HL-60/S4 (cell line): ENCODE data around the gene TTBK1.
"Not testable (repeated sequence)": the region's sequence is repeated elsewhere in the genome, so short reads cannot be mapped to it uniquely, and the experiment has no call there.

ENCODE experiments used
- in situ Hi-C: fragments of 300-500 bp; cut with MboI; formaldehyde crosslinking; loops from 2 replicates; pipeline ENCODE4 v1.14.3; 2022; ENCODE audit warnings: low sequenced_read_pairs

TTBK1 gene

DNA sequence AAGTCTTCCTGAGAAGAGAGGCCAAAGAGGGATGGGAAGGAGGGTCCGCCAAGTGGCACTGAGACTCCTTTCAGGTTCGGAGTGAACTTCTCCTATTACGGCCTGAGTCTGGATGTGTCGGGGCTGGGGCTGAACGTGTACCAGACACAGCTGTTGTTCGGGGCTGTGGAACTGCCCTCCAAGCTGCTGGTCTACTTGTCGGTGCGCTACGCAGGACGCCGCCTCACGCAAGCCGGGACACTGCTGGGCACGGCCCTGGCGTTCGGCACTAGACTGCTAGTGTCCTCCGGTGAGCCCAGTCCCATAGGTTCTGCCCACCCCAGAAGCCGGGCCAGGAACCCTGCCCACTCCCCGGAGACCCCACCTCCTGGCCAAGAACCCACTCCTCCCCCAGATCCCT, 58.8 kb downstream of the TTBK1 start:
- in situ Hi-C loops, result no loop called here

DNA sequence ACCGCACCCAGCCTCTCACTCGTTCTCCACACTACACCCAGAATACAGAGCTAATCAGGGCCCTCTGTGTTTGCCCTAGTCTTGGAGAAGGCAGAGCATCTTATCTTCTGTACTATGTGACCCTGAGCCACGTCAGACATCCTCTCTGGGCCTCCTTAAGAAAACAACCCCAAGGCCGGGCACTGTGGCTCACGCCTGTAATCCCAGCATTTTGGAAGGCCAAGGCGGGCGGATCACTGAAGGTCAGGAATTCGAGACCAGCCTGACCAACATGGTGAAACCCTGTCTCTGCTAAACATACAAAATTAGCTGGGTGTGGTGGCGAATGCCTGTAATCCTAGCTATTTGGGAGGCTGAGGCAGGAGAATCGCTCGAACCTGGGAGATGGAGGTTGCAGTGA, 59.7 kb downstream of the TTBK1 start:
- in situ Hi-C loops, result not testable (repeated sequence)

DNA sequence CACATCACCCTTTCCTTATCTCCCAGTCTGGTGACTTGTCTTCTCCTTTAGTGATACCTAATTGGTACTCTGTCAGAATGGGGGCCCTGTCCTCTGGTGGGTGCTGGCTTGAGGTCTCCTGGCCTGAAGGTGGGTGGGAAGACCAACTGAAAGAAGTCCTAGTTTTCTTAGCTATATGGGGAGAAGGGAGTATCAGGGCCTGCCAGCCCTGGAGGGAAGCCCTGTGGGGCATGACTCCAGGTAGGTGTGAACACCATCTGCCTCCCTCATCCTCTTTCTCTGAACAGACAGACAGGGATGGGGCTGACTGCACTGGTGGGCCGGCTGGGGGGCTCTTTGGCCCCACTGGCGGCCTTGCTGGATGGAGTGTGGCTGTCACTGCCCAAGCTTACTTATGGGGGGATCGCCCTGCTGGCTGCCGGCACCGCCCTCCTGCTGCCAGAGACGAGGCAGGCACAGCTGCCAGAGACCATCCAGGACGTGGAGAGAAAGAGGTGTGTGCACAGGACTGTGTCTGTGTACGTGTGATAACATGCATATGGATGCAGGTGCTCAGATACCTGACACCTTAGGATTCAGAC, 60.6 kb downstream of the TTBK1 start:
- in situ Hi-C loops, result no loop called here

DNA sequence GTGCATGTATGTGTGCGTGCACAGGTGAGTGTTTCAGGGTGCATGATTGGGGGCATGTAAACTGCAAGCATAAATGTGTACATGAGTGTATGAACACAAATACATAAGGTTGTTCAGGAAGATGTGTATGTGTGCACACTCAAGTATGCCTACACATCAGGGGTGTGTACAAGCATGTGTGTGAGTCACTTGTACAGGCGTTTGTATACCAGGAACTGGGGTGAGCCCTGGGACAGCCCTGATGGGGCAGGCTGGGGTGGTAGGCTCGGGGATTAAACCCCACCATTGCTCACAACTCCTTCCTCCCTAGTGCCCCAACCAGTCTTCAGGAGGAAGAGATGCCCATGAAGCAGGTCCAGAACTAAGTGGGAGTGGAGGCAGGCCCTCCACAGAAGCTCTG, 61.1 kb downstream of the TTBK1 start:
- in situ Hi-C loops, result no loop called here

DNA sequence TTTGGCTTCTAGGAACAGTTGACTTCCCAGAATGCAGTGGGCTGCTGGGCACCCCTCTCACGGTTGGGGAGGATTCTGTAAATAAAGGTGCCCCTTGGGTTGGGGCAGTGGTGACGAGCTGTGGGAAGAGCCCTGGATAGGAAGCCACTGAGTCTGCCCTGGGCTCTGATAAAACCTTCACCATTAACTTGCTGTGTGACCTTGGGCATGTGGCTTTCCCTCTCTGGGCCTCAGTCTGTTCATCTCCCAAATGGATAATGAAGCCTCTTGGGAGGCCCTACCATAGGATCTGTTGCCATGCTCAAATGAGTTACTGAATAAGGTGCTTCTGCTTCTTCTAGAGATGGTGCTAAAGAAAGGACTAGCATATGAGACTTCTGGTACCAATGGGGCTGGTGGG, 61.6 kb downstream of the TTBK1 start:
- in situ Hi-C loops, result no loop called here

DNA sequence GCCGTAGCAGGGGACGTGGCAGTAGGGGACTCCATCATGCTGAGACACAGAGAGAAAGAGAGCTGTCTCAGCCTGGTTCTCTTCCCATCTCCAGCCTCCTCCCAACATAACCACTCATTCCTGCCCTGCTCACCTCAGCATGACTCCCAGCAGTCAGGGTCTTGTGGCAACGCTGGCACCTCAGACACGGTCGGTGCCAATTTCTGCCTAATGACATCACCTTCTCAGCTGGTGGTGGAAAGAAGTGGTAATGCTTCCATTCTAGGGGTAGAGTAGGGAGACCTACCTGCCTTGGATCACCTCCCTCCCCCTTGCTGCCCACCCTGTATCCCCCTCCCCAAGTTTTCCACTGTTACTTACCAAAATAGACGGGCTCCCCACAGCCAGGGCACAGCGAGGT, 62.8 kb downstream of the TTBK1 start:
- in situ Hi-C loops, result no loop called here

DNA sequence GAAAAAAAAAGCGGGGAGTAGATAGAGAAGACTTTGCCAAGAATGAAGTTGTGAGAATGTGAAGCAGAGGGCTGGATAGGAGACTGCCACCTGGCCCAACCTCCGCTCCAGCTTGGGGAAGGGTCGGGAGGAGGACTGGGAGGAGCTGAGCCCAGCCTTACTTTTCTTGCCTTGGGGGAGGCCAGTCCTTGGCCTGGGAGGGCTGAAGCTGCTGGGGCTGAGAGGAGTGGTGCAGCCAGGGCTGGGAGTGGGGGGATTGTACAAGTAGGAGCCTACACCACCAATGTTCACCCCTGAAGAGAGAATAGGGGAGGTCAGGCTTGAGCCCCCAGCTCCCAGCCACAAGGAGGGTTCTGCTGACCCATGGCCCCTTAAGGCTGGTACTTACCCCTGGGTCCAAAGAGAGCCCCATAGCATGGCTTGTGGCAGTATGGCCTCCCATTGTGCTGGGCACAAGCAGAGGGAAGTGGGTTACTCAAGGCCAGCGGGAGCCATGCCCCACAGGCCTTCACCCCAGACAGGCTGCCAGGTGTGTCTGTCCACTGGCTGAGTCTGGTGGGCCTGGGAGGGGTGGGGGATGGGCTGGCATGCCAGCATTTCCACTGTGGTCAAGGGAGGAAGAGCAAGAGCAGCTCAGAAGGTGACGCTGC, 64.3 kb downstream of the TTBK1 start:
- in situ Hi-C loops, result no loop called here

DNA sequence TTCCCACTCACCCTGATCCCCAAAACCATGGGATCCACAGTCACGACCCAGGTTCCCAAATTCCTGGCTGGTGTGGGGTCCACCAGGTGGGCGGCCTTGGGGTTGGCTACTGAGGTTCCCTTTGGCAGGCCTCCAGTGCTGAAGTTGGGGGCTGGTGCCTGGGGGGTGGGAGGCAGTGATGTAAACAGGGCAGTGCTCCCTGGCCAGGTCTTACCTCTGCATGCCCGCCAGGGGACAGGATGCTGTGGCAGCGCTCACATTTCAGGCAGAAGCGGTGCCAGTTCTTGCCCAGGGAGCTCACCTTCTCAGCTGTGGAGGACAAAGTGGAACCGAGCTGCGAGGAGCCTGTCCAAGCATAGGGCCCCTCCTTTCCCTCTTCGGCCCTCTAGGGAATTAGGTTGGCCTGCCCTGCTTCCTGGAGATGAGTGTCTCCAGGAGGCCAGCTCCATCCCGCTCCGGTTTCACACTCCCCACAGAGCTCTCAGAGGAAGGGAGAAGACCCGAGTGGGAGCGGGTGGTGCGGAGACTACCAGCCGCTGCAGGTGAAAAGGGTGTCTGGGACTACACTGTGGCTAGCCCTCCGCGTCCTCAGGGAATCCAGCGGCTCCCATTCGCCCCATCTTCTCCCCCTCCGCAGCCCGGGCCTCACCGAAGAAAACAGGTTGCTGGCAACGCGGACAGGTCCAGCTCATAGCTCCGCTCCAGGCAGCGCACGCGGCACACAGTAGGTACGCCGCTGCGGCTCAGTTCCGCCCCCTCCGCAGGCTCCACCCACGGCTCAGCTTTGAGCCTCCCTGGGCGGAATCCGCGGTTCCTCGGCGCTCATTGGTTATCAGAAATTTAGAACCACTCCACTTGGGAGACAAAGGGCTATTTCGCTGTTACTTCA, 65.1 kb downstream of the TTBK1 start, which contains the start of gene CRIP3:
TSS of gene CRIP3 (minus strand) at position 726 of the 889 bp plus-strand sequence. CDS start at position 692, 34 bp downstream.
- in situ Hi-C loops, result no loop called here

DNA sequence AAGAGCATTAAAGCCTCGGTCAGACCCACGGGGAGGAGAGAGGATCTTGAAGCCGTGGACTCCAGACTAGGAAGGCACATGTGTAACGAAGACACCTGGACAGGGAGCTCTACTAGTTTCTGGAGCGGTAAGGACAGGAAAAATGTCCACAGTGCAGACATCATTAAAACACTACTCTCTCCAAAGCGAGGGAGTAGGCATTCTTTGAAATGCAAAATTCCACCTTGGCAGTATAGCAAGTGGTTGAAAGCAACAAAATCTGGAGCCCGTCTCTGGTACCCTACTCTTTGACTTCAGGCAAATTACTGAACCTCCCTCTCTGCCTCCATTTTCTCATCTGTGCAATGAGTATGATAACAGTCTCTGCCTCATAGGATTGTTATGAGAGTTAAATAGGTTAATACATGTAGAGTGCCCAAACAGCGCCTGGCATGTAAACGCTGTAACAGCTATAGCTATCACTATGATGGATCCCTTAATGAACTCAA, 65.8 kb downstream of the TTBK1 start:
- in situ Hi-C loops, result no loop called here

DNA sequence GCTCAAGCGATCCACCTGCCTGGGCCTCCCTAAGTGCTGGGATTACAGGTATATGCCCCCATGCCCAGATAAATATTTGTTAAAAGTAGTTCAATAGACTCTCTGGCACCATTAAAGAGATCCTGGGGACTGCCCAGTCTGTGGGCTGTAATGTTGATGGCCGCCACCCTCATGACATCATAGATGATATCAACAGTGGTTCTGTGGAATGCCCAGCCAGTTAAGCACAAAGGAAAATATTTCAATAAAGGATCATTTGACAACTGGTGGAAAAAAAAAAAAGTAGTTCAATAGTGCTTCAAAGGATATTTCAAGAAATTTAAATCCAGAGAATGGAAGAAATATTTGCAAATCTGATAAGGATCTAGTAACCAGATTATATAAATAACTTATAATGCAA, 66.9 kb downstream of the TTBK1 start:
- in situ Hi-C loops, result no loop called here

DNA sequence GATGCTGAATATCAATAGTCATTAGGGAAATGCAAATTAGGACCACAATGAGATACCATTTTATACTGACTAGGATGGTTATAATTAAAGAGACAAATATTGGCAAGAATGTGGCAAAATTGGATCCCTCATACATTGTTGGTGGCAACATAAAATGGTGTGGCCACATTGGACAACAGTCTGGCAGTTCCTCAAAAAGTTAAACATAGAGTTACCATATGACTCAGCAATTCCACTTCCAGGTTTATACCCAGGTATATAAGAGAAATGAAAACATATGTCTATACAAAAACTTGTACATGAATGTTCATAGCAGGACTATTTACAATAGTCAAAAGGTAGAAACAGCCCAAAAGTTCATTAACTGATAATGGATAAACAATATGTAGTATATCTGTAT, 67.3 kb downstream of the TTBK1 start:
- in situ Hi-C loops, result no loop called here

DNA sequence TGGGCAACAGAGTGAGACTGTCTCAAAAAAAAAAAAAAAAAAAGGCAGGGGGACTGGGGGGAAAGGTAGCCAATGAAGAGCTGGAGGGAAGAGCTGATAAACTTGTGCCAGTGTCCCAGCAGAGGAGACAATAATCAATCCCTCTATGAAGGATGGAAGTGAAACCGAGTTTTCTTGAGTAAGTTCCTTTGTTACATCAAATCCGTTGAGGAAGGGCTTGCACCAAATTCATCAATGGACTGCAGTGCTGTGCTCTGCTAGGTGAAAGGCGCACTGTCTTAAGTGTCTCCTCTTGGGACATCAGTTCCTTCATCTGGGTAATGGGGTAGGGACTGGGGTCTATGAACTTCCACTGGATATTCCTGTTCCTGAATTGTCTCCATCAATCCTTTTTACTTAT, 68.4 kb downstream of the TTBK1 start:
- in situ Hi-C loops, result no loop called here

DNA sequence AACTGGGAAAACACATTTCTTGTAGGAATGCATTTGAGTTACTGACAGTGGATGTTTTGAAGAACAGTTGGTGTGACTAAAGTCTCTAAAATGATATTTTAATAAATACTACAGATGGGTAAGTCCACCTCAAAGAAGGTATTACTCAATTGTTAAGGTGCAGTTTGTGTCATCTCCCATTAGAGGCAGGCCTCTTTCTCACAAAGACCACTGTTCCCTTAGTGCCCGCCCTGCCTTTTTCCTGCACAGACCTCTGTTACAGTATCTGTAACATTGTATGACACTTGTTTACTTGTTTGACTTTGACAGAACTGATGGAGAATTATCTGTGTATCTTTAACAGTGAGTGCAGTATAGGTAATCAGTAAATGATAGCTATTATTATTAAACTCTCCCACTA, 70.5 kb downstream of the TTBK1 start:
- in situ Hi-C loops, result no loop called here

DNA sequence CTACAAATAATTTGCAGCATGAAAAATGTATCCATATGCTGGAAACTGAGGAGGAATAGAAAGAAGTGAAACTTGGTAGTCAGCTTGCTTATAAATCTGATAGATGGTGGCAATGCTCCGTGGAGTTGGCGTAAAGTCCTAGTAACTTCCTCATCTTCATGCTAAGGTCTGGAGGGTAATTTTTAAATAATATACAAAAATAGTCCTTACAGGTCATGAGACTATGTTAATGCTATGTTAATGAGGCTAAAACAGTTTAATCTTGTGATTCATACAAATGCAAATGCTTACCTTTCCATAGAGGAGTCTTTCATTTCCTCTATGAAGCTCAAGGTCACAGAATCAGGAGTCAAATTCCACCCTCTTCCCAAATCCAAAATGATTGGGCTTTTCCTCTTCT, 74.7 kb downstream of the TTBK1 start:
- in situ Hi-C loops, result no loop called here

DNA sequence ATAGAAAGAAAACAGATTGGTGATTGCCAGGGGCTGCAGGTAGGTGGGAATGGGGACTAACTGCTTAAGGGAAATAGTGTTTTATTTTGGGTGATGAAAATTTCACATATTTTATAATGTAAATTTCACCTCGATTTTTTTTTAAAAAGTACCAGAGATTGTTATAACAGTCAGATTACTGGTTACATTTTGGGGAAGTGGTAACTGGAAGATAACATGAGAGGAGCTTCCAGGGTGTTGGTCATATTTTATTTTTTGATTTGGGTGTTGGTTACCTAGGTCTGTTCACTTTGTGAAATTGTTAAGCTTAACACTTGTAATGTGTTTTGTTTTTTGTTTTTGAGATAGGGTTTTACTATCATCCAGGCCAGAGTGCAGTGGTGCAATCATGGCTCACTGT, 82.6 kb downstream of the TTBK1 start:
- in situ Hi-C loops, result no loop called here

DNA sequence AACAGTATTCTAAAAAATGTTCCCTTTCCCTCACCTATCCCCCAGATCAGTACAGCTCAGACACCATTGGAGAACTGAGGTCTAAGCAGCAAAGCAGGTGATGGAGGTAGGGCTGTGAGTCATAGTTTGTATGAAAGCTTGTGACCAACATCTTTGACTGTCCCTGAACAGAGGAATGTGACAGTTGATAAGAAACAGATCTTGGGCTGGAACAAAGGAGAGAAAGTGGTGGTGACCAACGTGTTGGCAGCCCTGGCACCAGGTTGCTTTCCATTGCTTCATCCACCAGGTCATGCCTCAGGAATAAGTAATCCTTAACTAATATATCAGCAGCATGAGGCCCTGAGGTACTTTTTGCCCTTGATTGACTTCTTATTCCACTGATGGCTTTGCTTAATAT, 85.2 kb downstream of the TTBK1 start:
- in situ Hi-C loops, result no loop called here

DNA sequence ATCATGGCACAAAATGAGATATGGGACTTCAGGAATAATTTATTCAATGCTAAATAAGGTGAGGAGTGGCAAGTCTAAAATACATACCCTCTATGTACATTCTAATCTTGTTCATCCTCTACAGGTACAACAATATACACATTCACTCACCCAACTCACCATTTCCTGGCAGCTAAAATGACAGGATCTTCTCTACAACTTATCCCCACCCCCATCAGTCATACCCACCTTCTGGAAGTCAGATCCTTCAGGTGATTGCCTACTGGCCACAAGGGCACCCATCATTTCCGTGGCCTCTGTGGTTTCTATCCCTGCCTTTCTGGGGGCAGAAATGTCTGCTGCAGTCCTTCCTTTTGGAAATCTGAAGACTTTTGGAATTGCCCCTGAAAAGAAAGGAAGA, 88.2 kb downstream of the TTBK1 start:
- in situ Hi-C loops, result no loop called here

DNA sequence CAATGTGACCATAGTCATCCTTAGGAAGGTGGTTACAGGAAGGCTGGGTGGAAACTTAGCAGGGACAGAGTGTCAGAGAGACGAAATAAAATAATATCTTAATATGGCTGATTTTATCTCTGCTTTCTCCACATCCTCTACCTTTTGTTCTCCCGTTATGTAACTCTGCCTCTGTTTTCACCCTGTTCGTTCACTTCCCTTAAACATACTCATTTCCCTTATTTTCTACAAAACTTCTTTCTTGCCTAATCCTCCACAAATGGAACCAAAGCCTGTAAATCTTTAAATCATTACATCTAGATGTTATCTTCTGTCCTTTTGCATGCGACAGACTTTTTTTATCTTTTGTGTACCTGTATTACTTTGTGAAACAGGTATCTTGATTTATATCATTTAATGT, 88.6 kb downstream of the TTBK1 start:
- in situ Hi-C loops, result no loop called here

DNA sequence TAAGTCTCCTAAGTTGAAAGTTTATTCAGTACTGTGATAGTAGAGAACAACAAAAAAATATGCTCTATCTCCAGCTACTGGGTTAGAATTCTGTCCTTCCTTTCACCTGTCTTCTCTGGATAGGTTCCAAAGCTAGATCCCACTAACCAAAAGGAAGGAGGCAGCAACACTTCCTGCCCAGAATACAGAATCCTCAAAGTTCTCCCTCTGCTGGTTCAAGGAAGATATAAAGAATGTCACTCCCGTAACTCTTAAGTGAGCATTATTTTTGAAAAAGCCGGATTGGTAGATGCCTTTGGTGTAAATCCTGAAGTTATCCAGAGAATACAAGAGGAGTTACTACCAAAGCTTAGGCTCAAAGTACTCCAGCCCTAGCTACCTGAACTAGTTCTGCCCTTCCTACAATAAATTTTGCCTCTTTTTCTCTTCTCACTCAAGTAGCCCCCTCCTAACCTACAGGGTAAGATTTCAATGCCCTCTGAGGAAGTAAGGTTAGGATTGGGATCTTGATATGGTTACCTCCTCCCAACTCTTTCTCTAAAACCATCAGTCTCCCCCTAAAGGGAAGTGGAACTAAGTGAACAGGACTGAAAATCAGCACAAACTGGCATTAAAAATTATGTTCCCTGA, 91.3 kb downstream of the TTBK1 start:
- in situ Hi-C loops, result no loop called here

DNA sequence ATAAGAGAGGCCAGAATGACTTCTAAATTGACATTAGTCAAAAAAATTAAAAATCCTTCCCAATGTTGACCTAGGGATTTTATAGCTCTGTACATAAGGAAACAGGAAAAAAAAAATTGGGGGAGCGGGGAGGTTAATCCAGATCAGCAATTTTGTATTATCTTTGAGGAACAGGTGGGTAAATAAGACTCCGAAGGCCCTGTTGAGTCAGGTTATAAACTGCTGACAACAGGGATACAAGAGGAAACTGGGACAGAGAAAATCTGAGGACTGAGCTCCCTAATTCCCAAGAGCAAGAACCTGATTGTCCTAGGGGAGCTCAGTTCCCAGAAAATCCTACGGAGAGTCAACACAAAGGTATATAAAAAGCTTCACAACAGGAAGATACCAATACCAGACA, 92.2 kb downstream of the TTBK1 start:
- in situ Hi-C loops, result no loop called here

DNA sequence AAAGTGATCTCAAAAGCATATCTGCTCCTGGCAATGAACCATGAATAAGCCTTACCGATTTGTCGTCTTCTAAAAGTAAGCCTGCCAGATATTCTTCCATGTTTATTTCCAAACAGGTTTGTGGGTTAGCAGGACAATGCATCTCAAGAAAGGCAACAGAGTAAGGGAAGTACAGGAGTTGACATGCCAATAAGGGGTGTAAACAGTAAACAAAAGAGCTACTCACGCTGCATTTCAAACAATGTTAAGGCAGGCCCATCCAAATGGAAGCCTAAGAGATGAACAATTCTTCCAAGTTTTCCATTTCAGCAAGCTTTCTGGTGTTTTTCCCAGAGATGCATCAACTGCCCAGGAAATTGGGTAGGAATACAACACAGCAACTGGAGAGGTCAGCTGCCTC, 93.1 kb downstream of the TTBK1 start:
- in situ Hi-C loops, result no loop called here
